ENCODE measurements around the gene CCND2.

GRCh38 chr12:4275016-4275869 lies 1.7 kb downstream of the CCND2 start:
- TF ChIP-seq CTCF (IDR thresholded peaks at IDR 0.05; ENCODE audit: poor library complexity, severe bottlenecking) (no peak), EZH2 (IDR thresholded peaks at IDR 0.05; ENCODE audit: borderline replicate concordance, insufficient read depth, low read length, poor library complexity, severe bottlenecking) (no peak)

All from neural cell (in vitro differentiated cells).